Activated CD4-positive, CD25-positive, alpha-beta regulatory T cell (primary cell): ENCODE results near the gene RBM44.

ENCODE experiments used
- DNase-seq, 4 experiments: peaks; one replicate each; lab custom pipeline; 2025; lab: John Stamatoyannopoulos, UW

RBM44 gene

GRCh38 chr2:237885111-237885930 is 86.7 kb downstream of the RBM44 start:
- no peak for DNase-seq

DNA sequence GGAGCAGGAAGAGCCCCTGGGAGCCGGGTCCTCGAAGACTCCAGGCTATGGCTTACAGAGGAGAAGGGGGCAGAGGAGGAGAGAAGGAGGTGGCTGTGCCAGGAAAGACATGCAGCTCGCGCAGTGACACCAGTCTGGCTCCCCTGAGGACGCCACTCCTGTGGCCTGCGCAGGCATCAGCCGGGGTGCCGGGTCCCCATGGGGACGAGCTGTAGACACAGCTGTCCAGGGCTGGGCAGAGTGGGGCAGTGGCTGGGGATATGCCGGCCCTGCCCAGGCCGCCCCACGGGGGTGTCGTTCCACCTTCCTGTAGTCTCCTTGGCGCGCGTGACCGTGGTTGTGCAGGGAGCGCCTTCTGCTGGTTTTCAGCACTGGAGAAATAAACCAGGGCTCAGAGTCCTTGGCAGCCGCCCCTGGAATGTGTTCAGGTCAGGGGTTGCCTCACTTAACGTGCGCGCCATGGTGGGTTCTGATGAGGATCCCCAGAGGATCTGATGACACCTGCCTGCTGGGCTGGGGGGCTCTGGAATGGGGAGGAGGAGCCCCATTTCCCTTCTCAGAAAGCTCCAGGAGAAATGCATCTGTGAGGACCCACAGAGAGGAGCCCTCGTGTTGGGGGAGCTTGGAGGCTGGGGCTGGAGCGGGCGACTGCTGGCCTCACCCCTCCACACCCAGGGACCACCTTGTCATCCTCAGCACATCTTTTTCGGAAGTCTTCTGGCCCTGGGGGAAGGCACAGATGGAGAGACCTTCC is 87.5 kb downstream of the RBM44 start:
- DNase-seq: no peak

- no peak for DNase-seq
Observed at GRCh38 chr2:237886685-237887481, 88.3 kb downstream of the RBM44 start.

DNA sequence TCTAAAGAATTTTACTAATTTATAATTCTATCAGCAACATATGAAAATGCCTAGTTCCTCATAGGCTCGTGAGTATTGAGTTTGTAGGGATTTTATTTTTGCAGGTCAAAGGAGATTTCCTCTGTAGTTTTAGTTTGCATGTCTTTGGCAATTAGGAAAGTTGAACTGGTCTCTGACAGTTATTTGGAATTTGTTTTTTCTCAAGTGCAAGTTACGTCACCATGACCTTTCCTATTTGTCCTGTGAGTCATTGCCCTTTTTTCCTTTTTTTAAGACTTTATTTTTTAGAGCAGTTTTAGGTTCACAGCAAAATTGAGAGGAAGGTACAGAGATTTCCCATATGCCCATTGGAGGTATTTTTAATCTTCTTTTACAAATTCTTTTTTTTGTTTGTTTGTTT is 89.8 kb downstream of the RBM44 start:
- no peak for DNase-seq

DNA sequence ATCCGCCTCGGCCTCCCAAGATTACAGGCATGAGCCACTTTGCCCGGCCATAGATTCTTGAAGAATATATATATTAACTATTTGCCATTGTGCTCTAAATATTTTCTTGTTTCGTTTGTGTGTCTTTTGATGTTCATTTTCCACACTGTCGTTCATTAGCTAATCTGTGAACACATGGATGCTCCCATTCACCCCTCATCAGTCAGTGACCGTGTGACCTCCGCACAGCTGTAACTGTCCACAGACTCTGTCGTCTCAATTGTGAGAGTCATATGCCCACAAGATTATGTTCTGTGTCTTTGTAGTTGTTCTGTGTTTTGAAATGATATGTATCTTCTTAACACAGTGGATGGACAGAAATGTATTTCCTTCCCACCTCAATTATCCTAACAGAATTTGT is 90.4 kb downstream of the RBM44 start:
- no peak for DNase-seq

DNA sequence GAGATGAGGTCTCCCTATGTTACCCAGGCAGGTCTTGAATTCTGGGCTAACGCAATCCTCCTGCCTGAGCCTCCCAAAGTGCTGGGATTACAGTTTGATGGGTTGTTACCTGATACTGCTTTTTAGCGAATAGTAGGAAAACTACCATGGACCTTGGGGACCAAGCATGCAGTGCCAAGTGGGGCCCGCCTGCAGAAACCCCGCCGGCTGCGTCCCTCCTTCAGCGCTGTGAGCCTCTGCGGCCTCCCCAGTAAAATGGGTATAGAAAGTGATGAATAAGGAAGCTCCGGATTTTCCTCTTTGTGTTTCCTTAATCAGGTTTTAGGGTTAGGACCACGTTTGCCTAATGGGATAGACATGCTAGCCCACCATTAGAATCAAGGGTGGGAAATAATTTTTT is 91.2 kb downstream of the RBM44 start:
- DNase-seq: no peak
